DND-41 (cell line): ENCODE data around the gene COPE.

ENCODE experiments used
- ATAC-seq: fragments of 200-7000 bp; cut with Tn5 transposase; 3 replicates; pipeline ENCODE4 v1.9.1; 2021; ENCODE audit warnings: low read depth; ENCODE audit not compliant: insufficient read depth
- DNase-seq: peaks from one replicate; pipeline ENCODE4 v3.0.0-alpha.2; 2020
- H2AFZ ChIP-seq: 2 replicates; pipeline ENCODE4 v1.6.0; 2012; ENCODE audit warnings: low read depth, low read length
- H3K27ac ChIP-seq: 2 replicates; pipeline ENCODE4 v1.5.1; 2012; ENCODE audit warnings: low read length, inconsistent platforms
- H3K27me3 ChIP-seq: fragments of 200-600 bp; sonication (generic); 2 replicates; pipeline ENCODE4 v1.6.0; 2012; ENCODE audit warnings: low read length, mild to moderate bottlenecking, inconsistent platforms; ENCODE audit not compliant: insufficient read depth, poor library complexity
- H3K36me3 ChIP-seq: 2 replicates; pipeline ENCODE4 v1.5.1; 2012; ENCODE audit warnings: low read length, inconsistent platforms; ENCODE audit not compliant: insufficient read depth
- H3K4me1 ChIP-seq: 2 replicates; pipeline ENCODE4 v1.5.1; 2012; ENCODE audit warnings: mild to moderate bottlenecking, low read length; ENCODE audit not compliant: insufficient read depth
- H3K4me2 ChIP-seq: 2 replicates; pipeline ENCODE4 v1.6.0; 2012; ENCODE audit warnings: mild to moderate bottlenecking, moderate library complexity, low read length, inconsistent platforms; ENCODE audit not compliant: insufficient read depth
- H3K4me3 ChIP-seq, 2 experiments: fragments of 200-600 bp in 1 of 2; shearing (Covaris generic) in 1 of 2; 2 replicates each; pipeline ENCODE4 v1.5.1; 2012 to 2016; ENCODE audit warnings: inconsistent platforms in 2 of 2, low read length in 2 of 2, mild to moderate bottlenecking in 2 of 2, low read depth in 1 of 2, moderate library complexity in 1 of 2
- H3K79me2 ChIP-seq: 2 replicates; pipeline ENCODE4 v1.6.0; 2012; ENCODE audit warnings: low read length, inconsistent platforms; ENCODE audit not compliant: insufficient read depth
- H3K9ac ChIP-seq: 2 replicates; pipeline ENCODE4 v1.6.0; 2012; ENCODE audit warnings: low read depth, mild to moderate bottlenecking, inconsistent platforms, low read length, moderate library complexity
- H3K9me3 ChIP-seq: 2 replicates; pipeline ENCODE4 v1.5.1; 2012; ENCODE audit warnings: low read length, moderate library complexity, mild to moderate bottlenecking, inconsistent platforms; ENCODE audit not compliant: insufficient read depth, severe bottlenecking
- H4K20me1 ChIP-seq: 2 replicates; pipeline ENCODE4 v1.6.0; 2012; ENCODE audit warnings: low read length; ENCODE audit not compliant: insufficient read depth
- CTCF ChIP-seq: IDR thresholded peaks from 2 replicates; pipeline ENCODE4 v1.5.1; 2012; ENCODE audit warnings: borderline replicate concordance, low read length, moderate library complexity, mild to moderate bottlenecking; ENCODE audit not compliant: poor library complexity, severe bottlenecking; ENCODE audit errors: extremely low read depth
- EZH2 ChIP-seq: IDR thresholded peaks from 3 replicates; pipeline ENCODE4 v1.6.1; 2012; ENCODE audit warnings: borderline replicate concordance, low read depth, mild to moderate bottlenecking, moderate library complexity, low read length, inconsistent platforms; ENCODE audit not compliant: severe bottlenecking

The COPE gene

DNA sequence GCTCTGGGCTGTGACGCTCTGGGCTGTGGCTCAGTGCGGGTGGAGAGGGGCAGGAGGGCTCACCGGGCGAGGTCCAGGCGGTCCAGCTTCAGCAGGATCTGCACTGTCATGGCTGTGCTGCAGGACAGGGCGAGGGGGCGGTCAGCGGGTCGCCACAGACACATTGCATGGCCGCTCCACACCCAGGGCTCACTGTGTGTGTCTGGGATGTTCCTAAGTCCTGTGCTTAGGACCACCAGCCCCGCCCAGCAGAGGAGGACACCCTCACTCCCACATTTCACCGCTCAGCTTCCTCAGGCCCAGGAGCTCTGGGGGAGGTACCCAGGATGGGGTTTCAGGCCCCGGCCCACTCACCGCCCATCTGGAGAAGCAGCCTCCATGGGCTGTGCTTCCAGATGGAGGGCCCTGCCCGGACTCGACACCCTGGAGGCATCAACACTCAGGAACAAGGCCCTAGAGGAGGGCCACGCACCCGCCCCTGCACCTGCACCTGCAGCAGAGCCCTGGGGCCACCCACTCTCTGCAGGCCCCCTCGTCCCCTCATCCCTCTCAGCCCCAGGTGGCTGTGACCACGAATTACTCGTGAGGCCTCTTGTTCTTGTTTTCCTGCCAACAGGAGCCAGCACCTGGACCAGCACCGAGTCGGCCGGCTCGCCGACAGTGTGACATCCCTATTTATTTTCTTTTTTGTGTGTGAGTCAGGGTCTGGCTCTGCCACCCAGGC is 13.5 kb downstream of the COPE start:
- ATAC-seq (peak; percentile 20; the same call in 1 of the 3 replicates), DNase-seq (peak; percentile 17)
- Histone ChIP-seq H4K20me1 (peaks cover 29% of the 10 kb centered on the region), H3K9ac (no peak overlapping the region), H3K4me2 (no peak overlapping the region), H3K79me2 (no peaks in the 10 kb centered on the region), H3K27me3 (no peaks in the 10 kb centered on the region), H3K27ac (no peak overlapping the region), H3K4me1 (no peaks in the 10 kb centered on the region), H3K4me3 (no peak overlapping the region), H2AFZ (no peak overlapping the region), H3K36me3 (peaks cover 81% of the 10 kb centered on the region), H3K9me3 (no peaks in the 10 kb centered on the region)
- no peak for TF ChIP-seq CTCF
- TF ChIP-seq EZH2: no peak

DNA sequence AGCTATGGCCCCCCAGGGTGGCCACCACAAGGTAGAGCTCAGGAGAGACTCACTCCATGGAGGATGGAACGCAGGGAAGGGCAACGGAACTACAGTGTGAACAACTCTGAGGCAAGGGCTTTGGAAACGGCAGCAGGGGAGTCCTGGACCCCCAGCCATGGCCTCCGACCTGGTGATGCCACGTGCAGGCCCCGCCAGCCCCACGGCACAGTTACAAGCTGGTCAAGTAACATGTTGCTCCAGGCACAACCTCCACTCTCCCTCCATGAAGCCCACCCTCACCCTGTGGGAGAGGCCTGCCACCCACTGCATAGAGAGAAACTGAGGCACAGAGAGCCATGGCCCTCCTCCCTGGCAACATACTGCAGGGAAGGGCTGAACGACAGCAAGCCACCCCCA is 14.1 kb downstream of the COPE start:
- no peak for ATAC-seq
- DNase-seq: no peak
- Histone ChIP-seq H3K27me3 (no peaks in the 10 kb centered on the region), H3K79me2 (no peaks in the 10 kb centered on the region), H3K4me1 (no peaks in the 10 kb centered on the region), H2AFZ (no peak overlapping the region), H4K20me1 (peaks cover 30% of the 10 kb centered on the region), H3K4me2 (no peak overlapping the region), H3K9me3 (no peaks in the 10 kb centered on the region), H3K36me3 (peaks cover 82% of the 10 kb centered on the region), H3K4me3 (no peak overlapping the region), H3K27ac (no peak overlapping the region), H3K9ac (no peak overlapping the region)
- TF ChIP-seq CTCF (no peak), EZH2 (no peak)

DNA sequence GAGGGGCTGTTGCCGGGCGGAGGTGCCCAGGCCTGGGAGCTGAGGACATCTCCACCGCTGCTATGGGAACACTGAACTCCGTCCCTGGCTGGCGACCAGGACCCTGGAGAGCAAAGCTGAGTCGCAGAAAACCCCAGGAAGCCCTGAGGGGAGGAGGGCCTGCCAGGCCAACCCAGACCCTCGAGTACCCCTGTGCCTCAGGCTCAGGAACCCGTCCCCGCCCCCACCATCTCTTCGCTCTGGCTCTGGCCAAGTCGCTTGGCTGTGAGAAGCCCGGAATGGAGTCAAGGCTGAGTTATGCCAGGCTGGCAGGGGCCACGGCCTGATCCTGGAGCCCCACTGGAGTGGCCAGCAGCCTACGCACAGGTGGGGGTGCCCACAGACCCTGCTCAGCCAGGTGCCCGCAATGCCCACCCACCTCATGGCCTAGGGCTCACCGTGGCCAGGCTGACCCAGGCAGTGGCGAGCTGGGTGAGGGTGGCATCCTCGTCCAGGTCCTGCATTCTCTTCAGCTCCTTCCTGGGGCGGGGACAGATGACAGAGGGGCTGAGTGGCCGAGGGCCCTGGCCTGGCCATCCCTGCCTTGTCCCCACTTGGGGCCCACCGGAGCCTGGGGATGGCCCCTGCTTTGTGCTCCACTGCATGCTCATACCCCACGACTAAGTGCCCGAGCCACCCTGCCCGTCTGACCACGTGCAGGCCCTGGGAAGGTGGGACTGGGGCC is 14.7 kb downstream of the COPE start:
- no peak overlapping the region for H3K4me2 ChIP-seq
- no peak overlapping the region for H2AFZ ChIP-seq
- H3K9ac ChIP-seq: no peak overlapping the region
- ATAC-seq: no peak
- H3K27ac ChIP-seq: no peak overlapping the region
- H3K9me3 ChIP-seq: no peaks in the 10 kb centered on the region
- no peaks in the 10 kb centered on the region for H3K79me2 ChIP-seq
- peaks cover 83% of the 10 kb centered on the region for H3K36me3 ChIP-seq
- no peak for TF ChIP-seq EZH2
- TF ChIP-seq CTCF: no peak
- no peak overlapping the region for H3K4me3 ChIP-seq
- no peaks in the 10 kb centered on the region for H3K27me3 ChIP-seq
- DNase-seq: no peak
- peaks cover 29% of the 10 kb centered on the region for H4K20me1 ChIP-seq
- H3K4me1 ChIP-seq: no peaks in the 10 kb centered on the region
